ENCODE data around the gene SLC27A4.

Gene SLC27A4

GRCh38 chr9:128342971-128343680, 2.8 kb downstream of the SLC27A4 start:
- H3K27ac ChIP-seq: no peak overlapping the region
- no peak for TF ChIP-seq CTCF (conservative IDR thresholded peaks at IDR 0.05)

GRCh38 chr9:128343855-128344254, 3.5 kb downstream of the SLC27A4 start:
- H3K27ac ChIP-seq: no peak overlapping the region
- TF ChIP-seq CTCF (conservative IDR thresholded peaks at IDR 0.05): no peak

GRCh38 chr9:128344931-128345605, 4.7 kb downstream of the SLC27A4 start:
- no peak for TF ChIP-seq CTCF (conservative IDR thresholded peaks at IDR 0.05)
- H3K27ac ChIP-seq: no peak overlapping the region

GRCh38 chr9:128349125-128349524, 8.8 kb downstream of the SLC27A4 start:
- H3K27ac ChIP-seq: no peak overlapping the region
- no peak for TF ChIP-seq CTCF (conservative IDR thresholded peaks at IDR 0.05)

- no peak for TF ChIP-seq CTCF (conservative IDR thresholded peaks at IDR 0.05)
- H3K27ac ChIP-seq: no peak overlapping the region
Observed at GRCh38 chr9:128349772-128350171, 9.4 kb downstream of the SLC27A4 start.

- H3K27ac ChIP-seq: no peak overlapping the region
- TF ChIP-seq CTCF (conservative IDR thresholded peaks at IDR 0.05): no peak
Observed at GRCh38 chr9:128355451-128355850, 15.1 kb downstream of the SLC27A4 start.

GRCh38 chr9:128358090-128358489, 17.8 kb downstream of the SLC27A4 start:
- TF ChIP-seq CTCF (conservative IDR thresholded peaks at IDR 0.05): no peak
- no peak overlapping the region for H3K27ac ChIP-seq
